ENCODE data around the gene HNF4A. TPM values are rescaled to one million over a fixed set of nuclear protein-coding genes. Genes with fewer than 3 reads are reported as not detected.

HNF4A gene
- total RNA-seq, 4 donors from 2014 or later, result 173 to 471 (median 252) TPM

GRCh38 chr20:44404204-44405181 lies 49.0 kb downstream of the HNF4A start:
- Histone ChIP-seq H3K27me3 (no peaks in the 10 kb centered on the region), H3K9me3 (no peaks in the 10 kb centered on the region), H3K27ac (peak overlapping the region; percentile 86 to 92 (median 89)), H3K4me1 (peaks cover 6 to 52% (median 43%) of the 10 kb centered on the region in 4 donors), H3K4me3 (peak overlapping the region in 2 of 4 donors; percentile 40 to 45), H3K36me3 (no peaks in the 10 kb centered on the region)
- no peak for DNase-seq
- in situ Hi-C loops (cut with MboI; ENCODE audit: low pct_ligation_motif_present in 1 of 4, low pct_unique_long_range_greater_than_20kb in 1 of 4, low sequenced_read_pairs in 3 of 4) (no loop called here), intact Hi-C loops (cut with DNase I; ENCODE audit: low total_unique reads) (no loop called here)
- no peak for TF ChIP-seq CTCF (IDR thresholded peaks at IDR 0.05)
- no peak for TF ChIP-seq POLR2A (IDR thresholded peaks at IDR 0.05)
- no peak for TF ChIP-seq POLR2AphosphoS5 (IDR thresholded peaks at IDR 0.05)
- TF ChIP-seq EP300 (IDR thresholded peaks at IDR 0.05; ENCODE audit: low read depth), result no peak
- 61 to 67% methylated on average over 10 to 21 of the region's 21 CpGs for WGBS, 2 donors (ENCODE audit: low coverage in 1 of 2)

- Histone ChIP-seq H3K9me3 (no peaks in the 10 kb centered on the region), H3K27ac (peak overlapping the region; percentile 86 to 92 (median 89)), H3K27me3 (no peaks in the 10 kb centered on the region), H3K4me3 (no peak overlapping the region), H3K36me3 (no peaks in the 10 kb centered on the region), H3K4me1 (peaks cover 8 to 56% (median 42%) of the 10 kb centered on the region in 4 donors)
- TF ChIP-seq POLR2AphosphoS5 (IDR thresholded peaks at IDR 0.05) (no peak), EP300 (IDR thresholded peaks at IDR 0.05; ENCODE audit: low read depth) (no peak), POLR2A (IDR thresholded peaks at IDR 0.05) (no peak), CTCF (IDR thresholded peaks at IDR 0.05) (no peak)
- DNase-seq, result no peak
- in situ Hi-C loops (cut with MboI; ENCODE audit: low pct_ligation_motif_present in 1 of 4, low pct_unique_long_range_greater_than_20kb in 1 of 4, low sequenced_read_pairs in 3 of 4), result no loop called here
- intact Hi-C loops (cut with DNase I; ENCODE audit: low total_unique reads), result no loop called here
- 68% methylated on average over 6 of the region's 6 CpGs; no CpG with 5 or more reads in 1 of the 2 donors for WGBS, 2 donors (ENCODE audit: low coverage in 1 of 2)
Observed at GRCh38 chr20:44405257-44405656, 49.8 kb downstream of the HNF4A start.

GRCh38 chr20:44405785-44406571 lies 50.5 kb downstream of the HNF4A start:
- DNase-seq, result no peak
- Histone ChIP-seq H3K9me3 (no peaks in the 10 kb centered on the region), H3K36me3 (no peaks in the 10 kb centered on the region), H3K4me1 (peaks cover 10 to 58% (median 41%) of the 10 kb centered on the region in 4 donors), H3K27ac (peak overlapping the region; percentile 86 to 92 (median 89)), H3K27me3 (no peaks in the 10 kb centered on the region), H3K4me3 (no peak overlapping the region)
- WGBS, 2 donors (ENCODE audit: low coverage in 1 of 2), result 70 to 76% methylated on average over 7 to 20 of the region's 20 CpGs
- TF ChIP-seq POLR2AphosphoS5 (IDR thresholded peaks at IDR 0.05) (no peak), EP300 (IDR thresholded peaks at IDR 0.05; ENCODE audit: low read depth) (no peak), CTCF (IDR thresholded peaks at IDR 0.05) (no peak), POLR2A (IDR thresholded peaks at IDR 0.05) (no peak)
- intact Hi-C loops (cut with DNase I; ENCODE audit: low total_unique reads) (no loop called here), in situ Hi-C loops (cut with MboI; ENCODE audit: low pct_ligation_motif_present in 1 of 4, low pct_unique_long_range_greater_than_20kb in 1 of 4, low sequenced_read_pairs in 3 of 4) (no loop called here)
